Calu3 (cell line): ENCODE results near the gene PNMT. TPM values are rescaled to one million over a fixed set of nuclear protein-coding genes. Genes with fewer than 3 reads are reported as not detected.
A peak's percentile ranks its signal among the peaks of the same experiment; 100 is the strongest.

Source experiments
- BruUV-seq: library from RNA; stranded (reverse); fragments of 400-500 nt; replicated peaks from 2 replicates; lab custom pipeline; 2021; lab: Mats Ljungman, UMichigan
- CTCF ChIA-PET: fragments of 300-600 bp; sonication (Branson Sonifier 250); formaldehyde crosslinking; loops from one replicate; lab custom pipeline; 2022; ENCODE audit warnings: antibody characterized with exemption; lab: Charles Lee
- DNase-seq: peaks from one replicate; pipeline ENCODE4 v3.0.0; 2022
- H3K27ac Mint-ChIP-seq: one replicate; pipeline ENCODE4 v1.8.0; 2022; ENCODE audit warnings: mixed read lengths; ENCODE audit not compliant: unreplicated experiment
- H3K27me3 Mint-ChIP-seq: one replicate; pipeline ENCODE4 v1.8.0; 2022; ENCODE audit warnings: mixed read lengths; ENCODE audit not compliant: unreplicated experiment
- H3K36me3 Mint-ChIP-seq: one replicate; pipeline ENCODE4 v1.8.0; 2022; ENCODE audit warnings: mild to moderate bottlenecking, moderate library complexity, mixed read lengths; ENCODE audit not compliant: insufficient read depth, unreplicated experiment
- H3K4me1 Mint-ChIP-seq: one replicate; pipeline ENCODE4 v1.8.0; 2022; ENCODE audit warnings: mild to moderate bottlenecking, low read depth, mixed read lengths; ENCODE audit not compliant: unreplicated experiment
- H3K4me3 Mint-ChIP-seq: one replicate; pipeline ENCODE4 v1.8.0; 2022; ENCODE audit warnings: mild to moderate bottlenecking, low read depth, moderate library complexity, mixed read lengths; ENCODE audit not compliant: unreplicated experiment
- H3K9me3 Mint-ChIP-seq: one replicate; pipeline ENCODE4 v1.8.0; 2022; ENCODE audit warnings: low read depth, mixed read lengths; ENCODE audit not compliant: unreplicated experiment
- CTCF ChIP-seq: fragments of 200-600 bp; IDR thresholded peaks from one replicate; pipeline ENCODE4 v1.8.0; 2022; ENCODE audit warnings: antibody characterized with exemption; ENCODE audit not compliant: unreplicated experiment
- intact Hi-C: fragments of 100-400 bp; cut with micrococcal nuclease; formaldehyde crosslinking; loops from one replicate; pipeline ENCODE4 v1.10.0; 2022; ENCODE audit not compliant: unreplicated experiment
- total RNA-seq: library from RNA; stranded (reverse); gene quantifications from 2 replicates; pipeline ENCODE4 v1.2.3, GENCODE V29; 2022

The PNMT gene
- total RNA-seq, 1 experiment from 2014 or later: 1.3 TPM

DNA sequence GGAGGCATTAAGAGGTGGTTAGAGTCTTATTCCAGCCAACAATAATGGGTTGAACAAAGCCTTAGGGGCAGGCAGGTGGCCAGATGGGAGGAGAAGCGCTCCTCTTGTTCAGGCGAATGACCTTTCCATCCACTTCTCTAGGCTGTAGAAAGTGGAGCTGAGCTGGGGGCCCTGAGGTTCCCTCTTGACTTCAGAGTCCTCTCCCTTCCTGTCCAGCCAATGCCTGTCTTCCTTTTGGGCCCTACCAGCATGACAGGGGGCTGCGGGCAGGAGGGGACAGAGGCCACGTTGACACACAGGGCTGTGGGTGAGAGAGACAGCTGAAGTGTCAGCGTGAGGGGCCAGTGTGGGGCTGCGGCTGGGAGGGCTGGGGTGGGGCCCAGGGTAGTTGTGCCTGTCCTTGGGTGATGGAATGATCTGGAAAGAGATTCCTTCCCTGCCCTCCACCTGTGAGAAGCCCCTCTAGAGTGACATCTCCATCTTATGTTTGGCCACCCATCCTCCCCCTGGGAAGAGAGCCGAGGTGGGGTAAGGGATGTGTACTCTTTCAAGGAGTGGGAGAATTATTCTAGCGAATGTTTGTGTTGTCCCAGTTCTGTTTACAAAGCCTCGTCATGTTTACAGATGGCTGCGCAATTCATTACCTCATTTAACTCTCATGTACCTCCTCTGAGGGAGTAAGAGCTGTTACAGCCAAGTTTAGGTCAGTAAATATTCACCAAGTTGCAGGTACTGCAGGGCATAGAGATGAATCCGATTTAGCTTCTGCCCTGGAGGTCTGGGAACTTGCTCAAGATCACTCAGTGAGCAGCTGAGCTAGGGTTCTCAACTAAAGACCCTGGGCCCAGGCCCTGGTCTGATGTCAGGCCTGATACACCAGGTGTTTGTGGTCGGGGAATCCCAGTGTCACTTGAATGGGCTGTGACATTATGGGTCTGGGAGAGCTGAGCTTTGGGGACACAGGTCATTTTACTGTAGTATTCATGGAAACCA, 34.9 kb downstream of the PNMT start:
- Mint-ChIP-seq H3K27ac (peak overlapping the region; percentile 67), H3K36me3 (peaks cover 96% of the 10 kb centered on the region), H3K27me3 (no peaks in the 10 kb centered on the region), H3K4me3 (peak overlapping the region; percentile 71), H3K9me3 (no peaks in the 10 kb centered on the region), H3K4me1 (peaks cover 87% of the 10 kb centered on the region)
- CTCF ChIA-PET: interaction anchor here (0.5 to 161.2 kb wide), 36 partner anchors 12 to 1845 kb away, joined by 3 to 42089 read pairs (median 5); partner anchors contain the start of genes ERBB2, GRB7, GSDMA and GSDMB
- intact Hi-C loops: loop anchor here (5.0 kb wide), 3 partner anchors 51 to 714 kb away; partner anchors contain the start of gene TOP2A
- DNase-seq: peak; percentile 95
- TF ChIP-seq CTCF: no peak
- no TSS peak for BruUV-seq

GRCh38 chr17:39703913-39704312, 35.7 kb downstream of the PNMT start:
- no peaks in the 10 kb centered on the region for H3K9me3 Mint-ChIP-seq
- H3K27ac Mint-ChIP-seq: peak overlapping the region; percentile 67
- H3K4me3 Mint-ChIP-seq: peak overlapping the region; percentile 71
- H3K4me1 Mint-ChIP-seq: peaks cover 90% of the 10 kb centered on the region
- H3K36me3 Mint-ChIP-seq: peaks cover 100% of the 10 kb centered on the region
- intact Hi-C loops: loop anchor here (5.0 kb wide), 3 partner anchors 52 to 713 kb away; partner anchors contain the start of gene TOP2A
- CTCF ChIA-PET: interaction anchor here (0.6 to 161.2 kb wide), 25 partner anchors 11 to 1844 kb away, joined by 3 to 42089 read pairs (median 9); partner anchors contain the start of genes ERBB2, GRB7, GSDMA and GSDMB
- no TSS peak for BruUV-seq
- DNase-seq: no peak
- no peaks in the 10 kb centered on the region for H3K27me3 Mint-ChIP-seq
- no peak for TF ChIP-seq CTCF

DNA sequence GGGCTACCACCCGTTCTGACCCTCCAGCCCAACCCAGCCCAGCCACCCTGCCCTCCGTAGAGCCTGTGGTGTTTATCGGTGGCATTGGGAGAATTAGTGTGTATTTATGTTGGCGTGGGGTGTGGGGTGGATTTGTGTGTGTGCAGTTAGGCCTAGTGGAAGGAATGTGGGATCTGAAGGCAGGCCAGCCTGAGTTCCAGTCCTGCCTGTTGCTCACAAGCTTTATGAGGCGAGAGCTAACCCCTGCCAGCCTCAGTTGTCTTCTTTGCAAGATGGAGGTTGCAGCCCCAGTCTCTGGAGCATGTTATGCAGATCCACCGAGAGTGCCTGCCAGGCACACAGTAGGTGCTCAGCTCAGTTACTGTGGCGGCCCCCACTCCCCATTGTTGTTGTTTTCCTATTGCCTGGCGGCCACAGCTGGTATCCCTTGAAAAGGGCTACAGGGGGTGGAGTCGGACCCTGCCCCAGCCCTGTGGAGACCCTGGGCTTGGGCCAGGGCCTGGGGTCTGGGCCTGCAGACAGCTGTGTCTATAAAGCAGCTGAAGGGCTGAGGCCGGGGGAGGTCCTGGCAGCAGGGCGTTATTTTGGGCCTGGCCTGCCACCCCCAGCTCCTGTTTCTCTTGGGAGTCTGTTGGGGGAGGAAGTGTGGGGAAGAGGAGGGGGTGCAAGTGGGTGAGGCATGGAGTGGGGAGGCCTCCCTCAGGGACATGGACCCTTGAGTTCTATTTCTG, 36.7 kb downstream of the PNMT start:
- Mint-ChIP-seq H3K36me3 (peaks cover 100% of the 10 kb centered on the region), H3K27me3 (no peaks in the 10 kb centered on the region), H3K9me3 (no peaks in the 10 kb centered on the region), H3K4me1 (peaks cover 92% of the 10 kb centered on the region), H3K4me3 (peak overlapping the region; percentile 71), H3K27ac (peak overlapping the region; percentile 67)
- CTCF ChIA-PET: interaction anchor here (0.6 to 161.2 kb wide), 45 partner anchors 10 to 1433 kb away, joined by 3 to 42089 read pairs (median 7); partner anchors contain the start of genes ERBB2, GRB7, GSDMA and GSDMB
- DNase-seq: peak; percentile 99
- no TSS peak for BruUV-seq
- intact Hi-C loops: loop anchor here (5.0 kb wide), 4 partner anchors 53 to 712 kb away; partner anchors contain the start of gene TOP2A
- TF ChIP-seq CTCF: no peak
